HG03103 (cell line): ENCODE data around the gene TMEM50B.

Source experiments
- ATAC-seq: cut with Tn5 transposase; IDR thresholded peaks from one replicate; pipeline ENCODE4 v1.9.1; 2021; ENCODE audit warnings: low read depth; ENCODE audit not compliant: unreplicated experiment

TMEM50B gene

GRCh38 chr21:33401630-33401992 is 78.2 kb downstream of the TMEM50B start:
- no peak for ATAC-seq
